CD4-positive, alpha-beta T cell (primary cell): Measurements from ENCODE around the gene ANKS1B. TPM values are rescaled to one million over a fixed set of nuclear protein-coding genes. Genes with fewer than 3 reads are reported as not detected.

Experiments used
- ATAC-seq: fragments of 200-7000 bp; cut with Tn5 transposase; one replicate; pipeline ENCODE4 v1.10.0; 2022; ENCODE audit warnings: mild to moderate bottlenecking; ENCODE audit not compliant: poor library complexity
- CTCF ChIA-PET: fragments of 350-600 bp; sonication (Branson Sonifier 250); formaldehyde crosslinking; loops from one replicate; lab custom pipeline; 2021; ENCODE audit warnings: antibody characterized with exemption, inconsistent platforms; lab: Charles Lee
- POLR2A ChIA-PET: fragments of 350-600 bp; sonication (Branson Sonifier 250); formaldehyde crosslinking; loops from one replicate; lab custom pipeline; 2021; ENCODE audit warnings: antibody characterized with exemption, inconsistent platforms; lab: Charles Lee
- DNase-seq, 14 experiments: peaks; one replicate each; pipeline ENCODE4 v3.0.0-alpha.2; 2013 to 2020; ENCODE audit warnings: mixed read lengths in 2 of 14
- H3K27ac ChIP-seq, 2 donors: one replicate each; pipeline versions ENCODE4 v1.5.1 to v1.7.0; 2013; ENCODE audit warnings: low read length in 2 of 2, low read depth in 1 of 2, mild to moderate bottlenecking in 1 of 2
- H3K27me3 ChIP-seq, 2 experiments: 1 replicate in 1 of 2; 2 replicates in 1 of 2; pipeline versions ENCODE4 v1.6.1 to v1.7.0; 2013; ENCODE audit warnings: low read length in 2 of 2, control low read depth in 1 of 2, mild to moderate bottlenecking in 1 of 2, moderate library complexity in 1 of 2; ENCODE audit not compliant: insufficient read depth in 2 of 2, control insufficient read depth in 1 of 2
- H3K36me3 ChIP-seq: one replicate; pipeline ENCODE4 v1.6.1; 2013; ENCODE audit warnings: low read length, control low read depth; ENCODE audit not compliant: insufficient read depth
- H3K4me1 ChIP-seq: one replicate; pipeline ENCODE4 v1.6.1; 2013; ENCODE audit warnings: low read length, control low read depth; ENCODE audit not compliant: insufficient read depth
- H3K4me3 ChIP-seq: one replicate; pipeline ENCODE4 v1.5.1; 2013; ENCODE audit warnings: mild to moderate bottlenecking, low read length, moderate library complexity
- H3K9me3 ChIP-seq, 2 experiments: 1 replicate in 1 of 2; 2 replicates in 1 of 2; pipeline versions ENCODE4 v1.6.1 to v1.7.0; 2013; ENCODE audit warnings: low read length in 2 of 2, mild to moderate bottlenecking in 2 of 2, control low read depth in 1 of 2, moderate library complexity in 1 of 2; ENCODE audit not compliant: control insufficient read depth in 1 of 2, insufficient read depth in 1 of 2
- H3K27ac Mint-ChIP-seq: one replicate; pipeline ENCODE4 v1.8.0; 2020; ENCODE audit warnings: mixed read lengths
- H3K27me3 Mint-ChIP-seq: one replicate; pipeline ENCODE4 v1.8.0; 2021; ENCODE audit warnings: mixed read lengths
- H3K36me3 Mint-ChIP-seq: one replicate; pipeline ENCODE4 v1.8.0; 2021; ENCODE audit warnings: low read depth, mixed read lengths
- H3K4me1 Mint-ChIP-seq: one replicate; pipeline ENCODE4 v1.8.0; 2021; ENCODE audit warnings: low read depth, mixed read lengths
- H3K4me3 Mint-ChIP-seq: one replicate; pipeline ENCODE4 v1.8.0; 2020; ENCODE audit warnings: mild to moderate bottlenecking, mixed read lengths
- H3K9me3 Mint-ChIP-seq: one replicate; pipeline ENCODE4 v1.8.0; 2020; ENCODE audit warnings: mixed read lengths
- intact Hi-C, 2 experiments: fragments of 100-400 bp; cut with DNase I in 1 of 2; cut with micrococcal nuclease in 1 of 2; formaldehyde crosslinking; loops; one replicate each; pipeline versions ENCODE4 v1.15.1 to v1.9.0; 2023 to 2025; cut with DNase I, micrococcal nuclease
- total RNA-seq, 174 experiments: library from RNA in 2 of 174; stranded (reverse) in 2 of 174; gene quantifications; one replicate each; pipeline ENCODE4 v1.2.3 and lab custom pipeline; 2021 to 2026
- TF ChIP-seq, protein P1 (sequence below): fragments of 200-600 bp; IDR thresholded peaks from one replicate; pipeline ENCODE4 v1.8.0; 2022; ENCODE audit warnings: antibody characterized with exemption, mild to moderate bottlenecking

Gene ANKS1B
- total RNA-seq, 2 experiments from 2014 or later: 0.16 to 1.1 TPM

DNA sequence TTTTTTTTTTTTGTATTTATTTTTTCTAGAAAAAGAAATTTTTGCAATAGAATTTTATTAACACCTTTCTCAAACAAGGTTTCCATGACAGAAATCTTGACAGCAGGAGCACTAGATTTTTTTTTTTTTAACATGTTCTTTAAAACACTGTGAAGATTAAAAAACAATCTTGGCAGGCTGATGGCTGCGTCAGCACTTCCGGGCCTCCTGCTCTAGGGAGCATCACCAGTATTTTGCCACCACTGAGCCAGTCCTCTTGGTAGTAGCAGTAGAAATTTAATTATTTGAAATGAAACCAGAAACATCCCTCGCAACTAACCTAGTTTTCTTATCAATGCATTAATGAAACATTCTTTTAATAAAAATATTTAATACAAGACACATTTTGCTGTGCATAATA is 1240.1 kb downstream of the ANKS1B start:
- H3K4me3 ChIP-seq: peak overlapping the region; percentile 63
- peaks cover 15% of the 10 kb centered on the region for H3K4me1 ChIP-seq
- H3K9me3 ChIP-seq: no peaks in the 10 kb centered on the region
- DNase-seq (peak in 6 of 14 experiments; percentile 21 to 52 (median 44)), ATAC-seq (peak; percentile 61)
- H3K27me3 ChIP-seq: peaks cover 7 to 17% of the 10 kb centered on the region in 2 experiments
- Mint-ChIP-seq H3K27me3 (peaks cover 32% of the 10 kb centered on the region), H3K9me3 (no peaks in the 10 kb centered on the region), H3K36me3 (no peaks in the 10 kb centered on the region), H3K4me1 (peaks cover 12% of the 10 kb centered on the region), H3K27ac (peak overlapping the region; percentile 35), H3K4me3 (peak overlapping the region; percentile 68)
- intact Hi-C loops: no loop called here
- ChIA-PET POLR2A (no interaction called here), CTCF (no interaction called here)
- no peak overlapping the region for H3K27ac ChIP-seq
- TF ChIP-seq, protein P1, sequence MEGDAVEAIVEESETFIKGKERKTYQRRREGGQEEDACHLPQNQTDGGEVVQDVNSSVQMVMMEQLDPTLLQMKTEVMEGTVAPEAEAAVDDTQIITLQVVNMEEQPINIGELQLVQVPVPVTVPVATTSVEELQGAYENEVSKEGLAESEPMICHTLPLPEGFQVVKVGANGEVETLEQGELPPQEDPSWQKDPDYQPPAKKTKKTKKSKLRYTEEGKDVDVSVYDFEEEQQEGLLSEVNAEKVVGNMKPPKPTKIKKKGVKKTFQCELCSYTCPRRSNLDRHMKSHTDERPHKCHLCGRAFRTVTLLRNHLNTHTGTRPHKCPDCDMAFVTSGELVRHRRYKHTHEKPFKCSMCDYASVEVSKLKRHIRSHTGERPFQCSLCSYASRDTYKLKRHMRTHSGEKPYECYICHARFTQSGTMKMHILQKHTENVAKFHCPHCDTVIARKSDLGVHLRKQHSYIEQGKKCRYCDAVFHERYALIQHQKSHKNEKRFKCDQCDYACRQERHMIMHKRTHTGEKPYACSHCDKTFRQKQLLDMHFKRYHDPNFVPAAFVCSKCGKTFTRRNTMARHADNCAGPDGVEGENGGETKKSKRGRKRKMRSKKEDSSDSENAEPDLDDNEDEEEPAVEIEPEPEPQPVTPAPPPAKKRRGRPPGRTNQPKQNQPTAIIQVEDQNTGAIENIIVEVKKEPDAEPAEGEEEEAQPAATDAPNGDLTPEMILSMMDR: no peak
- no peaks in the 10 kb centered on the region for H3K36me3 ChIP-seq

DNA sequence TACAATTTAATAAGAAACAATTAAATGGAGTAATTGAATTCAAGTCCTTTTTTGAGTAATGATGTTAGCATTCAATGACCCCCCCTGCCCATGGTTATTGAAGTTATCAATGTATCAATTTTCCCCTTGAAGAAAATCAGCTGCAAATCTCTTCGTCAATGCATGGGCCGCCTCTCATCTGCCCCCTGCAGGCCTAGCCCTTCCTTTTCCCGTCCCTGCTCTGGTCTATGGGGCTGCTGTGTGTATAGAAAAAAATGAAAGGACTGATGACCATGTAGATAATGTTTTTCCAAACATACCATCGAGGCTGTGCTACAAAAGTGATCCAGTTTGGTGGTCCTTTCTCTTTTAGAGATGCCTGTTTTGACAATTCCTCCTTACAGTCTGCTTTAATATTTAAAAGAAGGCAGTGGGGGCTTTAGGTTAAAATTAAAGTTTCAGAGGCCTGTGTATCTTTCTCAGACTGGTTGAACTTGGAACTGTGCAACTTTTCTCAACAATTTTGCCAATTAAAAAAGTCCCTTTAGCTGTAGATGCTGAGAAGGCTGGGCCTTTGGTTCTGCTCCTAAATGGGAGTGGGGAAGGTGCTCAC is 1241.3 kb downstream of the ANKS1B start:
- H3K36me3 ChIP-seq: no peaks in the 10 kb centered on the region
- POLR2A ChIA-PET: no interaction called here
- ATAC-seq: no peak
- no peaks in the 10 kb centered on the region for H3K9me3 Mint-ChIP-seq
- peaks cover 26% of the 10 kb centered on the region for H3K27me3 Mint-ChIP-seq
- TF ChIP-seq, protein P1: no peak
- H3K4me3 ChIP-seq: no peak overlapping the region
- CTCF ChIA-PET: no interaction called here
- H3K4me3 Mint-ChIP-seq: no peak overlapping the region
- peaks cover 15% of the 10 kb centered on the region for H3K4me1 ChIP-seq
- peaks cover 5 to 17% of the 10 kb centered on the region in 2 experiments for H3K27me3 ChIP-seq
- H3K36me3 Mint-ChIP-seq: no peaks in the 10 kb centered on the region
- H3K27ac Mint-ChIP-seq: no peak overlapping the region
- intact Hi-C loops: no loop called here
- peak in 7 of 14 experiments; percentile 4 to 46 (median 27) for DNase-seq
- H3K27ac ChIP-seq: no peak overlapping the region
- H3K4me1 Mint-ChIP-seq: peaks cover 12% of the 10 kb centered on the region
- H3K9me3 ChIP-seq: no peaks in the 10 kb centered on the region

DNA sequence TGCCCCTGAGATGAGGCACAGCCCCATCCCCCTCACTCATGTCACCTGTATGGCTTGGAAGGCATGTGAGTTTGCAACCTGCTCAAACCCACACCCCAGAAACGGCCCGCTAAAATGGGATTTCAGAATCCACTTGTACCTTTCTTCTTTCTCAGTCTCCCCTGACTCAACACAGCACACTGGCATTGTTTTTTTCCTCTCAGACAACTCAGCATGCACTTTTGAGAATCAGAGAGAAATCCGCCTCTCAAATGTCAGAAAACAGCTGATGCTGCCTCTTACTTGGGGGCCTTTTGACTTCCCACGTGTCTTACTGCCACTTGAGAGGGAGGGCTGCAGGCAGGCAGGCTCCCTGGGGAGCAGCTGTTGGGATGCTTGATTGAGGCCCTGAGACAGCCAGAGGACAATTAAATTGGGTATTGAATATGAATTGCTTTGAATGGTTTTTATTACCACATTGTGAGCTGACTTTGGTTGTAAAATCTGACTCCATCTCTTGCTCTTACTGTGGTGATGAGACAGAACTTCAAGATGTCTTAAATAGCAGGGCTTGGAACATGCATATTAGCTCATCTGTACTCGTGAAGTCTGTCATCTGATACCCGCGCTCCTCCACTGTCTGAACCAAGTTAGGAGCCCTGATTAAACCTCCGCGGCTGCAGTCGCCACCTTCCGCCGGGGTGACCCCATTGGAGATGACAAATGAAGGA is 1243.0 kb downstream of the ANKS1B start:
- ATAC-seq (no peak), DNase-seq (no peak)
- CTCF ChIA-PET: interaction anchor here (0.7 to 1.5 kb wide), 2 partner anchors 30 to 72 kb away, joined by 3 read pairs; no protein-coding TSS in a partner anchor
- no peaks in the 10 kb centered on the region for H3K36me3 ChIP-seq
- Mint-ChIP-seq H3K36me3 (no peaks in the 10 kb centered on the region), H3K9me3 (no peaks in the 10 kb centered on the region), H3K4me1 (peaks cover 12% of the 10 kb centered on the region), H3K27me3 (peaks cover 8% of the 10 kb centered on the region), H3K27ac (peak overlapping the region; percentile 25), H3K4me3 (no peak overlapping the region)
- TF ChIP-seq, protein P1: no peak
- H3K4me1 ChIP-seq: peaks cover 15% of the 10 kb centered on the region
- H3K27me3 ChIP-seq: peaks cover 5 to 13% of the 10 kb centered on the region in 2 experiments
- POLR2A ChIA-PET: no interaction called here
- intact Hi-C loops: no loop called here
- no peaks in the 10 kb centered on the region for H3K9me3 ChIP-seq
- no peak overlapping the region for H3K4me3 ChIP-seq
- H3K27ac ChIP-seq: no peak overlapping the region
